RCC 7860 (cell line): ENCODE results near the gene TMX3.

ENCODE experiments used
- DNase-seq: peaks from one replicate; pipeline ENCODE4 v3.0.0-alpha.2; 2015; ENCODE audit warnings: low spot score
- FAIRE-seq: peaks from 2 replicates; lab custom pipeline; 2012; peaks lifted over from hg19 to GRCh38; lab: Jason Lieb, UNC

Gene TMX3

DNA sequence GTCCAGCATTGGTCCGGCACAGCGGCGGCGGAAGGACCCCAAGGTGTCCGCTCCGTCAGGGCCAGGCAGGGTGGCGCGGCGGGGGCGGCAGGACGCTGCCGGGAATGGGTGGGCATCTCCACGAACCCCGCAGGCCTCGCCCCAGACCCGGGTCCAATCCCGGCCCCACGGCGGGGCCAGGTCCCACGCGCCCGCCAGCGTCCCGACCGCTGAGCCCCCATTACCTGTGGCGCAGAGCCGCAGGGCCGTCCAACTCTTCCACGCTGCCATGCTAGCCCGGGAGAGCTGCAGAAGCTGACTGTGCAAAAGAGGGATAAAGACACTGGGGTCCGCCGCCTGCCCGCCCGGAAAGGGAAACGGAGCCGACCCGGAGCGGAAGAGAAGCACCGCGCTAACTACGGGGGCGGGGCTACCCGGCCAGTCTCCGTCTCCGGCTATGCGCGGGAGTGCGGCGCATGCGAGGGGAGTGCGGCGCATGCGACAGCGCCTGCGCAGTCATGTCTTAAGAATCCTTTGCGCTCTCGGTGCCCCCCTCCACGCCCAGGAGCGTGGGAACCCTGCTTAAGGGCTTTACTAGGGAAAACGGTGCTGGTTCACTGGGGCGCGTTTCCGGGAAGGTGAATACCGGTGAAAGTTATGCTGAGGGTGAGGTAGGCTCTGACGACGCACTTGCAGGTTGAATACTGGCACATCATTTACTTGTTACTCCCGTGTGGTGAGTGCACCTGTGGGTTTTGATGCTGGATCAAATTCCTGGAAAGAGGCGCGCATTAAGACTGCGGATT, at the start of gene TMX3:
TSS of gene TMX3 (minus strand) at position 397 of the 785 bp plus-strand sequence. CDS start at position 270, 127 bp downstream.
- DNase-seq, result peak; percentile 80
- peak; percentile 72 for FAIRE-seq

DNA sequence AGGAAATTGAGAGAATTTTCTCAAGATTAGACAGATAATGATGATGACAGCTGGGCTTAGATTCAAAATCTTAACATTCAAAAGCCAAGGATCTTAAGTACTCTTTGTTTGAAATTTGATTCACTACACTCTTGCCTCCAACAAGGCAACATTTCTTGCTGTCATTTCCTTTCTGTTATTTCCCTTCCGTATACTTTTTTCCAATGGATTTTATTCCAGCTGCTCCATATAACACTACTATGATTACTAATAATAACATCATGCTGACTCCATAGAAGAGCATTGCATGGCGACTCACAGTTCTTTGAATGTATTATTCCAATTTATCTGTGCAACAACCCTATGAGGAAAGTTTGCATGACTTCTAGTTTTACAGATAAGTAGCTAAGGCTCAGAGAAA, 49.1 kb upstream of the TMX3 start:
- DNase-seq (no peak), FAIRE-seq (no peak)

GRCh38 chr18:68763083-68763482, 48.2 kb upstream of the TMX3 start:
- no peak for FAIRE-seq
- no peak for DNase-seq

- DNase-seq (no peak), FAIRE-seq (no peak)
Observed at GRCh38 chr18:68759308-68759707, 44.4 kb upstream of the TMX3 start.

GRCh38 chr18:68757126-68757525, 42.2 kb upstream of the TMX3 start:
- no peak for FAIRE-seq
- no peak for DNase-seq

- FAIRE-seq (no peak), DNase-seq (no peak)
Observed at GRCh38 chr18:68742206-68742605, 27.3 kb upstream of the TMX3 start.

DNA sequence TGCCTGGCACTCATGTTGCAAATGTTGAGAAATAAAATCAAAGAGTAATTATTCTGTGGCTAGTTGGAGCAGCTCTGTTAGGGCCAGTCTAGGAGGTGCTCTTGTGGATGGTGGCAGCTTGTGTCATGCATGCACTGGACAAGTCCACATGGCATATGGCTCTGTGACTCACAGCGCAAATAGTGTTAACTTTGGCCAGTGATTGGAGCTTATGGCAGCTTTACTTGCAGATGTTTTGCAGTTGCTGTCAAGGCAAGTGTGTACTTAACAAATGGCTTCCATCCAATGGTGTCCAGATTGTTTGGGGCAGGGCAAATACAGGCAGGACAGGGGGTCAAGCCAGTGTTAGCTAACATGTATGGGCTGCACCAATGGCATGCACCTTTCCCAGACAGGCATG, 26.1 kb upstream of the TMX3 start:
- FAIRE-seq (no peak), DNase-seq (no peak)

- FAIRE-seq, result no peak
- DNase-seq, result no peak
Observed at GRCh38 chr18:68739462-68739861, 24.6 kb upstream of the TMX3 start.

DNA sequence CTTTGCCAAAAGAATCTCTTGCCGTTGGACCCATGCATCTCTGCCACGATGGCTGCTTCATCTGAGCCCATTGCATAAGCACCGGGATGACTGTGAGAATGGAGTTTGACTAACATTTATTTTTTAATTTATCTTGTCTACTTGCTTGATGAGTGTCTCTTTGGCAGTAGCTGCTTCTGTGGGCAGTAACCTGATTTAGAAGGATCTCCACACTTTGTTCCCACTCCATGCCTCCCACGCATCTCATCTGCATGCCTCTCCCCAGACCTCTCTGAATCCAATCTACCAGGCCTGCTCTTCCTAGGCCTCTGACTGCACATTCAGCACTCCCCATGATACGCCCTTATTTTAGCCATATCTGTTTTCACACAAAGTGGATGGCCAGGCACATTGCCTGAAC, 23.7 kb upstream of the TMX3 start:
- FAIRE-seq (no peak), DNase-seq (no peak)

- FAIRE-seq (peak; percentile 40), DNase-seq (peak; percentile 15)
Observed at GRCh38 chr18:68735483-68736343, 20.8 kb upstream of the TMX3 start.

DNA sequence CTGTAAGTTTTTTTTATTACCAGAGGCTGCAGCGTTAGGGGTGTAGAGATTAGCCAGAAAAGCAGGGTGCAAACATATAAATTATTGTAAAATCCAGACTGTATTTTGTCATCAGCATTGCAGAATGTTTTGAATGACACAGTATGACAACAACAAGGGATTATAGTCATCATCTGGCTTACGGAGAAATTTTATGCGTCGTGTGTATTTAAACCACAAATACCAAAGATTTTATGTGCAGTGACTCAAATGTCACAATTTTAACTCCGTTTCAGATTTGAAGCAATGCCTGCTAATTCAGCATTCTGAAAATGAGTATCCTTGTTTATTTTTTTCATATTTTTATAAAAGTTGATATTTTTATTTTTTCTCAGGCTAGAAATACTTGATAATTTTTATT, 19.4 kb upstream of the TMX3 start:
- DNase-seq (no peak), FAIRE-seq (no peak)

- FAIRE-seq (no peak), DNase-seq (no peak)
Observed at GRCh38 chr18:68733707-68734106, 18.8 kb upstream of the TMX3 start.

GRCh38 chr18:68728081-68728700, 13.3 kb upstream of the TMX3 start:
- DNase-seq, result no peak
- no peak for FAIRE-seq

GRCh38 chr18:68727506-68727905, 12.6 kb upstream of the TMX3 start:
- no peak for FAIRE-seq
- no peak for DNase-seq

DNA sequence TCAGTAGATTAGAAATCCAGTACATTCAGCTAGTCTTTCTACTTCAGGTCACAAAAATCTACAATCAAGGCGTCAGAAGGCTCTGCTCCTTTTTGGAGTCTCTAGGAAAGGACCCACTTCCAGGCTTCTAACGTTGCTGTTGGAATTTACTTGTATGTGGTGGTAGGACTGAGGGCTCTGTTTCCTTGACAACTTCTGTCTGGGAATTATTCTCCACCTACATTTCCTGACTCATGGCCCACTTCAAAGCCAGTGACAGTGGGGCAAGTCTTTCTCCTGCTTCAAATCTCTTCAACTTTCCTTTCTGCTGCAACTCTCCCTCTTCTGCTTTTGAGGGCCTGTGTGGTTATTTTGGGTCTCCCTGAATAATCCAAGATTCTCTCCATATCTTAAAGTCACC, 10.4 kb upstream of the TMX3 start:
- DNase-seq (no peak), FAIRE-seq (no peak)

- no peak for FAIRE-seq
- DNase-seq, result no peak
Observed at GRCh38 chr18:68724021-68724420, 9.1 kb upstream of the TMX3 start.

DNA sequence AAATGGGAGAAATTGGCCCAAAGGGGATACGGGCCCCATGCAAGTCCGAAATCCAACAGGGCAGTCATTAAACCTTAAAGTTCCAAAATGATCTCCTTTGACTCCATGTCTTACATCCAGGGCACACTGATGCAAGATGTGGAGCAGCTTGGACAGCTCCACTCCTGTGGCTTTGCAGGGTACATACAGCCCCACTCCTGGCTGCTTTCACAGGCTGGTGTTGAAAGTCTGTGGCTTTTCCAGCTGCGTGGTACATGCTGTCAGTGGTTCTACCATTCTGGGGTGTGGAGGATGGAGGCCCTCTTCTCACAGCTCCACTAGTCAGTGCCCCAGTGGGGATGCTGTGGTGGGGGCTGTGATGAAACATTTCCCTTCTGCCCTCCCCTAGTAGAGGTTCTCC, 8.6 kb upstream of the TMX3 start:
- FAIRE-seq (no peak), DNase-seq (no peak)

- no peak for DNase-seq
- no peak for FAIRE-seq
Observed at GRCh38 chr18:68722821-68723220, 7.9 kb upstream of the TMX3 start.

- FAIRE-seq (no peak), DNase-seq (no peak)
Observed at GRCh38 chr18:68721681-68722583, 7.0 kb upstream of the TMX3 start.

DNA sequence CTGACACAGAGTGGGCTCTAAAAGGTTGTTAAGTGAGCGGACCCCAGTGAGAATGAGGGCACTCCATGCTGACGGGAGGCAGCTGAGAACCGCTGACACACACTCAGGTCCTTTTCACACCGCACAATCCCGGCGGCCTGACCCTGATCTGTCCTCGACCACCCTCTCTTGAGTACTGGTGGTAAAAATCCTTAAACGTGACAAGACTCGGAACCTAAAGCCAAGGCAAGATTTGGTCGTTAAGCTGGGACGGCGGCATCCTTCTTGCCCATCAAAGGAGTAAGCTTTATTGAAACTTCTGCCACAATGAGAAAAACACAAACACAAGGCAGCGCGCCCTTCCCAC, 569 bp downstream of the TMX3 start:
- FAIRE-seq (no peak), DNase-seq (no peak)

GRCh38 chr18:68713796-68714195, 1.1 kb downstream of the TMX3 start:
- FAIRE-seq (no peak), DNase-seq (no peak)
